Measurements from ENCODE around the gene IDI1. TPM values are rescaled to one million over a fixed set of nuclear protein-coding genes. Genes with fewer than 3 reads are reported as not detected.
A peak's percentile ranks its signal among the peaks of the same experiment; 100 is the strongest.

The IDI1 gene
- total RNA-seq, 3 donors from 2014 or later: 37.7 to 71.2 (median 65.8) TPM

- H3K4me3 ChIP-seq: no peak overlapping the region
- peaks cover 6% of the 10 kb centered on the region for H3K36me3 ChIP-seq (ENCODE audit: low read depth)
- no peak for DNase-seq
- H3K4me1 ChIP-seq (ENCODE audit: low read depth): peaks cover 3% of the 10 kb centered on the region
- intact Hi-C loops (cut with DNase I, micrococcal nuclease): no loop called here
- no peak for ATAC-seq
- H3K9me3 ChIP-seq: no peaks in the 10 kb centered on the region
- TF ChIP-seq CTCF (IDR thresholded peaks at IDR 0.05): no peak
Measured at GRCh38 chr10:1084011-1084950, 35.4 kb upstream of the IDI1 start.

- intact Hi-C loops (cut with DNase I, micrococcal nuclease): no loop called here
- ATAC-seq: no peak
- no peaks in the 10 kb centered on the region for H3K9me3 ChIP-seq
- peaks cover 6% of the 10 kb centered on the region for H3K36me3 ChIP-seq (ENCODE audit: low read depth)
- TF ChIP-seq CTCF (IDR thresholded peaks at IDR 0.05): no peak
- DNase-seq: no peak
- H3K4me1 ChIP-seq (ENCODE audit: low read depth): peaks cover 6% of the 10 kb centered on the region
- no peak overlapping the region for H3K4me3 ChIP-seq
Measured at GRCh38 chr10:1083581-1083980, 34.7 kb upstream of the IDI1 start.

- peaks cover 6% of the 10 kb centered on the region for H3K36me3 ChIP-seq (ENCODE audit: low read depth)
- H3K4me3 ChIP-seq: no peak overlapping the region
- no peaks in the 10 kb centered on the region for H3K9me3 ChIP-seq
- peaks cover 6% of the 10 kb centered on the region for H3K4me1 ChIP-seq (ENCODE audit: low read depth)
- no peak for TF ChIP-seq CTCF (IDR thresholded peaks at IDR 0.05)
- DNase-seq (peak in 1 of 3 donors; percentile 40), ATAC-seq (peak; percentile 92)
- intact Hi-C loops (cut with DNase I, micrococcal nuclease): no loop called here
Measured at GRCh38 chr10:1078668-1079067, 29.7 kb upstream of the IDI1 start.

GRCh38 chr10:1074748-1075308 lies 25.9 kb upstream of the IDI1 start:
- H3K4me3 ChIP-seq: no peak overlapping the region
- H3K36me3 ChIP-seq (ENCODE audit: low read depth): peaks cover under 1% of the 10 kb centered on the region
- no peak for TF ChIP-seq CTCF (IDR thresholded peaks at IDR 0.05)
- no peak for ATAC-seq
- DNase-seq: no peak
- intact Hi-C loops (cut with DNase I, micrococcal nuclease): no loop called here
- H3K4me1 ChIP-seq (ENCODE audit: low read depth): peaks cover 12% of the 10 kb centered on the region
- H3K9me3 ChIP-seq: no peaks in the 10 kb centered on the region

- no peak for ATAC-seq
- H3K9me3 ChIP-seq: no peaks in the 10 kb centered on the region
- no peak for TF ChIP-seq CTCF (IDR thresholded peaks at IDR 0.05)
- intact Hi-C loops (cut with DNase I, micrococcal nuclease): no loop called here
- H3K4me3 ChIP-seq: no peak overlapping the region
- H3K36me3 ChIP-seq (ENCODE audit: low read depth): no peaks in the 10 kb centered on the region
- DNase-seq: no peak
- peaks cover 8% of the 10 kb centered on the region for H3K4me1 ChIP-seq (ENCODE audit: low read depth)
Measured at GRCh38 chr10:1074052-1074747, 25.3 kb upstream of the IDI1 start.

All from mucosa of descending colon (tissue), 3 donors.